Loucy (cell line): ENCODE results near the gene ENTREP3.

Source experiments
- H2AFZ ChIP-seq: fragments of 200-600 bp; sonication (generic); 2 replicates; pipeline ENCODE4 v1.6.0; 2016; ENCODE audit warnings: antibody characterized with exemption, mild to moderate bottlenecking, low read length, moderate library complexity
- H3F3A ChIP-seq: fragments of 200-600 bp; 2 replicates; pipeline ENCODE4 v1.6.0; 2016; ENCODE audit warnings: antibody characterized with exemption, low read depth, mild to moderate bottlenecking
- H3K27me3 ChIP-seq: fragments of 200-600 bp; sonication (generic); 2 replicates; pipeline ENCODE4 v1.6.1; 2014; ENCODE audit warnings: low read length, mild to moderate bottlenecking; ENCODE audit not compliant: insufficient read depth, poor library complexity, severe bottlenecking
- H3K36me3 ChIP-seq: fragments of 200-600 bp; sonication (generic); 2 replicates; pipeline ENCODE4 v1.6.1; 2016; ENCODE audit warnings: low read length; ENCODE audit not compliant: insufficient read depth
- H3K4me1 ChIP-seq: fragments of 200-600 bp; sonication (generic); 2 replicates; pipeline ENCODE4 v1.5.1; 2014; ENCODE audit warnings: low read length, mild to moderate bottlenecking; ENCODE audit not compliant: insufficient read depth, poor library complexity, severe bottlenecking
- H3K4me2 ChIP-seq: fragments of 200-600 bp; sonication (generic); 2 replicates; pipeline ENCODE4 v1.6.0; 2014; ENCODE audit warnings: antibody characterized with exemption, low read length, low read depth, mild to moderate bottlenecking; ENCODE audit not compliant: poor library complexity, severe bottlenecking
- H3K4me3 ChIP-seq: fragments of 200-600 bp; sonication (generic); 2 replicates; pipeline ENCODE4 v1.5.1; 2014; ENCODE audit warnings: low read length, mild to moderate bottlenecking, mixed read lengths; ENCODE audit not compliant: poor library complexity, severe bottlenecking
- H3K79me2 ChIP-seq: fragments of 200-600 bp; sonication (generic); 2 replicates; pipeline ENCODE4 v1.6.1; 2014; ENCODE audit warnings: low read length; ENCODE audit not compliant: insufficient read depth
- H3K9ac ChIP-seq: fragments of 200-600 bp; sonication (generic); 2 replicates; pipeline ENCODE4 v1.6.0; 2014; ENCODE audit warnings: mild to moderate bottlenecking, low read depth, low read length, moderate library complexity; ENCODE audit not compliant: poor library complexity, severe bottlenecking
- H3K9me2 ChIP-seq: fragments of 200-600 bp; sonication (generic); replicated peaks from 2 replicates; pipeline ENCODE4 v1.6.1; 2016; ENCODE audit warnings: low read depth, low read length, mixed read lengths
- H3K9me3 ChIP-seq: fragments of 200-600 bp; sonication (generic); 2 replicates; pipeline ENCODE4 v1.6.1; 2014; ENCODE audit warnings: mild to moderate bottlenecking, antibody characterized with exemption, low read length, low read depth; ENCODE audit not compliant: insufficient read depth
- H4K20me1 ChIP-seq: fragments of 200-600 bp; sonication (generic); 2 replicates; pipeline ENCODE4 v1.6.0; 2014; ENCODE audit warnings: antibody characterized with exemption, low read length, mild to moderate bottlenecking; ENCODE audit not compliant: insufficient read depth, poor library complexity, severe bottlenecking
- CTCF ChIP-seq: fragments of 200-600 bp; sonication (generic); conservative IDR thresholded peaks from 2 replicates; pipeline ENCODE4 v1.5.1; 2014; ENCODE audit warnings: mild to moderate bottlenecking, antibody characterized with exemption, low read length
- EZH2phosphoT487 ChIP-seq: fragments of 200-600 bp; IDR thresholded peaks from 2 replicates; pipeline ENCODE4 v1.6.1; 2018; ENCODE audit warnings: antibody characterized with exemption, mild to moderate bottlenecking, moderate library complexity, borderline replicate concordance

ENTREP3 gene

GRCh38 chr1:155272466-155273342 lies 17.4 kb upstream of the ENTREP3 start:
- TF ChIP-seq EZH2phosphoT487 (no peak), CTCF (no peak)

GRCh38 chr1:155269381-155269780 lies 14.1 kb upstream of the ENTREP3 start:
- TF ChIP-seq EZH2phosphoT487 (no peak), CTCF (no peak)
- Histone ChIP-seq H3K9me2 (no peaks in the 10 kb centered on the region), H2AFZ (no peak overlapping the region), H3K9ac (no peak overlapping the region), H3K4me2 (no peak overlapping the region), H3K9me3 (no peaks in the 10 kb centered on the region), H3K4me3 (no peak overlapping the region), H3K36me3 (peaks cover 60% of the 10 kb centered on the region), H4K20me1 (peaks cover 26% of the 10 kb centered on the region), H3K79me2 (peaks cover 61% of the 10 kb centered on the region), H3K27me3 (no peaks in the 10 kb centered on the region), H3K4me1 (peaks cover 20% of the 10 kb centered on the region), H3F3A (no peaks in the 10 kb centered on the region)

More at GRCh38 chr1:155272466-155273342, 17.4 kb upstream of the ENTREP3 start:
- Histone ChIP-seq H2AFZ (peak overlapping the region; percentile 38; the same call in 1 of the 2 replicates), H3K4me3 (peak overlapping the region; percentile 78), H3F3A (no peaks in the 10 kb centered on the region), H3K9me3 (no peaks in the 10 kb centered on the region), H3K36me3 (peaks cover 29% of the 10 kb centered on the region; the same call in 1 of the 2 replicates), H3K9me2 (no peaks in the 10 kb centered on the region), H3K27me3 (no peaks in the 10 kb centered on the region), H3K4me1 (peaks cover 27% of the 10 kb centered on the region), H4K20me1 (peaks cover 26% of the 10 kb centered on the region), H3K4me2 (peak overlapping the region; percentile 96), H3K9ac (peak overlapping the region; percentile 89), H3K79me2 (peaks cover 57% of the 10 kb centered on the region)

- Histone ChIP-seq H3K27me3 (no peaks in the 10 kb centered on the region), H3K79me2 (peaks cover 58% of the 10 kb centered on the region), H3F3A (peaks cover 3% of the 10 kb centered on the region; the same call in 1 of the 2 replicates), H3K4me3 (no peak overlapping the region), H3K9ac (no peak overlapping the region), H3K9me3 (no peaks in the 10 kb centered on the region), H3K9me2 (no peaks in the 10 kb centered on the region), H4K20me1 (peaks cover 26% of the 10 kb centered on the region), H3K4me1 (peaks cover 17% of the 10 kb centered on the region), H2AFZ (no peak overlapping the region), H3K36me3 (peaks cover 67% of the 10 kb centered on the region), H3K4me2 (no peak overlapping the region)
- TF ChIP-seq CTCF (no peak), EZH2phosphoT487 (no peak)
These were observed 13.3 kb upstream of the ENTREP3 start for GRCh38 chr1:155268630-155269029.
